GM23338 (cell line): ENCODE data around the gene CDYL. TPM values are rescaled to one million over a fixed set of nuclear protein-coding genes. Genes with fewer than 3 reads are reported as not detected.

ENCODE experiments used
- ATAC-seq: fragments of 200-7000 bp; cut with Tn5 transposase; 3 replicates; pipeline ENCODE4 v1.9.1; 2020
- DNase-seq: peaks from one replicate; pipeline ENCODE4 v3.0.0-alpha.2; 2015; ENCODE audit warnings: low spot score
- H2AFZ ChIP-seq: fragments of 200-600 bp; sonication (generic); 2 replicates; pipeline ENCODE4 v1.8.0; 2016; ENCODE audit warnings: antibody characterized with exemption, mild to moderate bottlenecking, moderate library complexity
- H3F3A ChIP-seq: fragments of 200-600 bp; sonication (generic); replicated peaks from 2 replicates; pipeline ENCODE4 v1.8.0; 2017; ENCODE audit warnings: antibody characterized with exemption, mixed run types, low read depth
- H3K27ac ChIP-seq: fragments of 200-600 bp; sonication (generic); 2 replicates; pipeline ENCODE4 v1.6.1; 2016; ENCODE audit warnings: low read depth
- H3K27me3 ChIP-seq: fragments of 200-600 bp; sonication (generic); 2 replicates; pipeline ENCODE4 v1.8.0; 2016; ENCODE audit warnings: mild to moderate bottlenecking, mixed run types, moderate library complexity; ENCODE audit not compliant: insufficient read depth
- H3K36me3 ChIP-seq: fragments of 200-600 bp; sonication (generic); 2 replicates; pipeline ENCODE4 v1.8.0; 2016; ENCODE audit warnings: mild to moderate bottlenecking; ENCODE audit not compliant: insufficient read depth
- H3K4me1 ChIP-seq: fragments of 200-600 bp; sonication (generic); 2 replicates; pipeline ENCODE4 v1.8.0; 2016; ENCODE audit warnings: mild to moderate bottlenecking, moderate library complexity; ENCODE audit not compliant: insufficient read depth
- H3K4me2 ChIP-seq: fragments of 200-600 bp; sonication (generic); 2 replicates; pipeline ENCODE4 v1.7.1; 2017; ENCODE audit warnings: mixed run types
- H3K4me3 ChIP-seq: fragments of 200-600 bp; sonication (generic); 2 replicates; pipeline ENCODE4 v1.6.1; 2016; ENCODE audit warnings: mixed run types
- H3K79me2 ChIP-seq: fragments of 200-600 bp; sonication (generic); replicated peaks from 2 replicates; pipeline ENCODE4 v1.8.0; 2017; ENCODE audit warnings: mild to moderate bottlenecking; ENCODE audit not compliant: insufficient read depth
- H3K9me2 ChIP-seq: fragments of 200-600 bp; sonication (generic); 2 replicates; pipeline ENCODE4 v1.8.0; 2017; ENCODE audit not compliant: insufficient read depth
- H4K20me1 ChIP-seq: fragments of 200-600 bp; sonication (generic); replicated peaks from 2 replicates; pipeline ENCODE4 v1.8.0; 2017; ENCODE audit warnings: mild to moderate bottlenecking; ENCODE audit not compliant: insufficient read depth
- H3K27ac Mint-ChIP-seq: 2 replicates; pipeline ENCODE4 v1.8.0; 2020; ENCODE audit warnings: inconsistent platforms, mild to moderate bottlenecking, moderate library complexity, mixed read lengths
- H3K27me3 Mint-ChIP-seq: 3 replicates; pipeline ENCODE4 v1.8.0; 2022; ENCODE audit warnings: low read depth, mild to moderate bottlenecking, moderate library complexity, mixed read lengths, inconsistent platforms; ENCODE audit not compliant: insufficient read depth, poor library complexity
- H3K36me3 Mint-ChIP-seq: 3 replicates; pipeline ENCODE4 v1.8.0; 2021; ENCODE audit warnings: low read depth, mild to moderate bottlenecking, inconsistent platforms, moderate library complexity, mixed read lengths
- H3K4me1 Mint-ChIP-seq: 3 replicates; pipeline ENCODE4 v1.8.0; 2020; ENCODE audit warnings: mild to moderate bottlenecking, inconsistent platforms, mixed read lengths
- H3K4me3 Mint-ChIP-seq: 3 replicates; pipeline ENCODE4 v1.8.0; 2021; ENCODE audit warnings: moderate library complexity, mild to moderate bottlenecking, inconsistent platforms, mixed read lengths
- H3K9me3 Mint-ChIP-seq: 3 replicates; pipeline ENCODE4 v1.8.0; 2020; ENCODE audit warnings: moderate library complexity, mild to moderate bottlenecking, inconsistent platforms, mixed read lengths
- CREB1 ChIP-seq: fragments of 250-450 bp; sonication (Bioruptor Pico); IDR thresholded peaks from 2 replicates; pipeline ENCODE4 v1.5.0; 2020; ENCODE audit warnings: low read depth, mild to moderate bottlenecking, moderate library complexity
- CTCF ChIP-seq, 2 experiments: fragments of 200-600 bp in 1 of 2; sonication (generic) in 1 of 2; conservative IDR thresholded peaks; 2 replicates each; pipeline versions ENCODE4 v1.5.1 to v1.6.1; 2016 to 2017; ENCODE audit warnings: antibody characterized with exemption in 2 of 2, low read depth in 2 of 2, mild to moderate bottlenecking in 2 of 2, moderate library complexity in 1 of 2
- ETS1 ChIP-seq: IDR thresholded peaks from 2 replicates; pipeline ENCODE4 v1.6.1; 2016; ENCODE audit warnings: antibody characterized with exemption
- EZH2 ChIP-seq: fragments of 200-600 bp; sonication (generic); IDR thresholded peaks from one replicate; pipeline ENCODE4 v1.8.0; 2017; ENCODE audit warnings: antibody characterized with exemption, mild to moderate bottlenecking, low read depth; ENCODE audit not compliant: unreplicated experiment
- EZH2phosphoT487 ChIP-seq: fragments of 200-600 bp; sonication (generic); IDR thresholded peaks from one replicate; pipeline ENCODE4 v1.8.1; 2018; ENCODE audit warnings: antibody characterized with exemption; ENCODE audit not compliant: unreplicated experiment
- JUNB ChIP-seq: IDR thresholded peaks from one replicate; pipeline ENCODE4 v1.6.1; 2016; ENCODE audit warnings: antibody characterized with exemption; ENCODE audit not compliant: unreplicated experiment
- NANOG ChIP-seq: IDR thresholded peaks from 2 replicates; pipeline ENCODE4 v1.6.1; 2016; ENCODE audit warnings: antibody characterized with exemption, borderline replicate concordance
- POLR2AphosphoS5 ChIP-seq: IDR thresholded peaks from 2 replicates; pipeline ENCODE4 v1.6.1; 2016; ENCODE audit warnings: antibody characterized with exemption, low read depth
- REST ChIP-seq: IDR thresholded peaks from one replicate; pipeline ENCODE4 v1.6.1; 2018; ENCODE audit warnings: antibody characterized with exemption; ENCODE audit not compliant: unreplicated experiment
- STAT1 ChIP-seq: IDR thresholded peaks from one replicate; pipeline ENCODE4 v1.6.1; 2016; ENCODE audit warnings: antibody characterized with exemption; ENCODE audit not compliant: unreplicated experiment
- ZNF114 ChIP-seq: fragments of 250-450 bp; sonication (Bioruptor Pico); IDR thresholded peaks from 2 replicates; pipeline ENCODE4 v1.5.0; 2020; ENCODE audit warnings: mild to moderate bottlenecking, moderate library complexity
- ZNF331 ChIP-seq: fragments of 250-450 bp; sonication (Bioruptor Pico); IDR thresholded peaks from 2 replicates; pipeline ENCODE4 v1.5.0; 2020; ENCODE audit warnings: low read depth, mild to moderate bottlenecking, moderate library complexity
- ZNF462 ChIP-seq: fragments of 250-450 bp; sonication (Bioruptor Pico); IDR thresholded peaks from 2 replicates; pipeline ENCODE4 v1.5.0; 2020; ENCODE audit warnings: mild to moderate bottlenecking, moderate library complexity
- polyA plus RNA-seq: library from polyadenylated mRNA; unstranded; fragments of >200 nt; fragmentation: Nextera tagmentation; extraction: Ambion mirVana; gene quantifications from 2 replicates; pipeline ENCODE4 v1.2.1, GENCODE V29; 2016
- total RNA-seq: library from RNA; depleted of rRNA; stranded (reverse); fragments of >200 nt; shearing (Covaris generic); gene quantifications from 2 replicates; pipeline ENCODE4 v1.2.3, GENCODE V29; 2014

CDYL gene
- total and polyA plus RNA-seq, 2 experiments from 2014 or later: 67.2 to 128 TPM

GRCh38 chr6:4788482-4788881, 12.3 kb downstream of the CDYL start:
- no peak overlapping the region for H2AFZ ChIP-seq

More at GRCh38 chr6:4788482-4788881, 12.3 kb downstream of the CDYL start:
- Mint-ChIP-seq H3K9me3 (peaks cover 5% of the 10 kb centered on the region; the same call in 2 of the 3 replicates), H3K4me1 (peaks cover 65% of the 10 kb centered on the region), H3K27me3 (peaks cover 17% of the 10 kb centered on the region), H3K4me3 (no peak overlapping the region), H3K27ac (no peak overlapping the region), H3K36me3 (peaks cover 15% of the 10 kb centered on the region)
- peaks cover 100% of the 10 kb centered on the region for H3K79me2 ChIP-seq
- H4K20me1 ChIP-seq: peaks cover 99% of the 10 kb centered on the region
- no peak overlapping the region; the same call in 1 of the 2 replicates for H3K4me2 ChIP-seq
- peaks cover 61% of the 10 kb centered on the region for H3K4me1 ChIP-seq
- peaks cover 35% of the 10 kb centered on the region for H3K27me3 ChIP-seq
- H3K9me2 ChIP-seq: no peaks in the 10 kb centered on the region
- no peak overlapping the region for H3K27ac ChIP-seq
- peak; percentile 8 for ATAC-seq
- DNase-seq: peak; percentile 28
- H3F3A ChIP-seq: 0 out of 2 replicates have a peak, but pooled peaks cover 3% of the 10 kb centered on the region
- TF ChIP-seq ZNF462 (no peak), ZNF114 (CRISPR knock-in tag) (no peak), CTCF (conservative IDR thresholded peaks at IDR 0.05; ENCODE audit: low read depth in 2 of 2) (no peak), CREB1 (CRISPR knock-in tag) (no peak), EZH2phosphoT487 (no peak), EZH2 (no peak), ZNF331 (CRISPR knock-in tag) (no peak), JUNB (no peak), REST (no peak), ETS1 (no peak), NANOG (no peak), POLR2AphosphoS5 (no peak), STAT1 (no peak)
- H3K4me3 ChIP-seq: no peak overlapping the region
- no peaks in the 10 kb centered on the region for H3K36me3 ChIP-seq
